ENCODE results near the gene LPP.

Gene LPP

GRCh38 chr3:188453431-188454384 is 299.8 kb downstream of the LPP start:
- intact Hi-C loops (cut with DNase I), result no loop called here
- no peak for DNase-seq

- intact Hi-C loops (cut with DNase I), result no loop called here
- DNase-seq, result no peak
Measured at GRCh38 chr3:188455748-188456147, 301.8 kb downstream of the LPP start.

GRCh38 chr3:188458756-188459155 is 304.8 kb downstream of the LPP start:
- intact Hi-C loops (cut with DNase I), result no loop called here
- DNase-seq, result no peak

- intact Hi-C loops (cut with DNase I), result no loop called here
- DNase-seq, result no peak
Measured at GRCh38 chr3:188465311-188465710, 311.4 kb downstream of the LPP start.

- intact Hi-C loops (cut with DNase I), result no loop called here
Measured at GRCh38 chr3:188468196-188468595, 314.2 kb downstream of the LPP start.

GRCh38 chr3:188468662-188469061 is 314.7 kb downstream of the LPP start:
- intact Hi-C loops (cut with DNase I), result no loop called here
- peak in 21 of 42 donors; percentile 5 to 61 (median 39) for DNase-seq

More at GRCh38 chr3:188468196-188468595, 314.2 kb downstream of the LPP start:
- DNase-seq, result no peak

GRCh38 chr3:188469228-188469885 is 315.4 kb downstream of the LPP start:
- DNase-seq, result peak in 4 of 42 donors; percentile 11 to 28 (median 17)
- intact Hi-C loops (cut with DNase I), result no loop called here

- no peak for DNase-seq
Measured at GRCh38 chr3:188470508-188471130, 316.7 kb downstream of the LPP start.

GRCh38 chr3:188471723-188472122 is 317.8 kb downstream of the LPP start:
- intact Hi-C loops (cut with DNase I), result no loop called here
- no peak for DNase-seq

More at GRCh38 chr3:188470508-188471130, 316.7 kb downstream of the LPP start:
- intact Hi-C loops (cut with DNase I), result no loop called here

- DNase-seq, result no peak
- intact Hi-C loops (cut with DNase I), result no loop called here
Measured at GRCh38 chr3:188472336-188472735, 318.4 kb downstream of the LPP start.

GRCh38 chr3:188473045-188473444 is 319.1 kb downstream of the LPP start:
- intact Hi-C loops (cut with DNase I), result no loop called here

GRCh38 chr3:188473591-188474288 is 319.8 kb downstream of the LPP start:
- no peak for DNase-seq
- intact Hi-C loops (cut with DNase I), result no loop called here

More at GRCh38 chr3:188473045-188473444, 319.1 kb downstream of the LPP start:
- no peak for DNase-seq

- no peak for DNase-seq
- intact Hi-C loops (cut with DNase I), result no loop called here
Measured at GRCh38 chr3:188476935-188477334, 323.0 kb downstream of the LPP start.

- no peak for DNase-seq
Measured at GRCh38 chr3:188480011-188480410, 326.1 kb downstream of the LPP start.

GRCh38 chr3:188482929-188483328 is 329.0 kb downstream of the LPP start:
- intact Hi-C loops (cut with DNase I), result no loop called here
- DNase-seq, result no peak

More at GRCh38 chr3:188480011-188480410, 326.1 kb downstream of the LPP start:
- intact Hi-C loops (cut with DNase I), result no loop called here

GRCh38 chr3:188486126-188486525 is 332.2 kb downstream of the LPP start:
- no peak for DNase-seq
- intact Hi-C loops (cut with DNase I), result no loop called here

- no peak for DNase-seq
- intact Hi-C loops (cut with DNase I), result no loop called here
Measured at GRCh38 chr3:188486952-188487351, 333.0 kb downstream of the LPP start.

GRCh38 chr3:188487652-188488051 is 333.7 kb downstream of the LPP start:
- intact Hi-C loops (cut with DNase I), result no loop called here
- no peak for DNase-seq

GRCh38 chr3:188488801-188489200 is 334.8 kb downstream of the LPP start:
- no peak for DNase-seq
- intact Hi-C loops (cut with DNase I), result no loop called here

Data from head of caudate nucleus (tissue), 42 donors.